DND-41 (cell line): Measurements from ENCODE around the gene SMOC2.

ENCODE experiments used
- ATAC-seq: fragments of 200-7000 bp; cut with Tn5 transposase; 3 replicates; pipeline ENCODE4 v1.9.1; 2021; ENCODE audit warnings: low read depth; ENCODE audit not compliant: insufficient read depth
- DNase-seq: peaks from one replicate; pipeline ENCODE4 v3.0.0-alpha.2; 2020
- H2AFZ ChIP-seq: 2 replicates; pipeline ENCODE4 v1.6.0; 2012; ENCODE audit warnings: low read depth, low read length
- H3K27ac ChIP-seq: 2 replicates; pipeline ENCODE4 v1.5.1; 2012; ENCODE audit warnings: low read length, inconsistent platforms
- H3K27me3 ChIP-seq: fragments of 200-600 bp; sonication (generic); 2 replicates; pipeline ENCODE4 v1.6.0; 2012; ENCODE audit warnings: low read length, mild to moderate bottlenecking, inconsistent platforms; ENCODE audit not compliant: insufficient read depth, poor library complexity
- H3K36me3 ChIP-seq: 2 replicates; pipeline ENCODE4 v1.5.1; 2012; ENCODE audit warnings: low read length, inconsistent platforms; ENCODE audit not compliant: insufficient read depth
- H3K4me1 ChIP-seq: 2 replicates; pipeline ENCODE4 v1.5.1; 2012; ENCODE audit warnings: mild to moderate bottlenecking, low read length; ENCODE audit not compliant: insufficient read depth
- H3K4me2 ChIP-seq: 2 replicates; pipeline ENCODE4 v1.6.0; 2012; ENCODE audit warnings: mild to moderate bottlenecking, moderate library complexity, low read length, inconsistent platforms; ENCODE audit not compliant: insufficient read depth
- H3K4me3 ChIP-seq, 2 experiments: fragments of 200-600 bp in 1 of 2; shearing (Covaris generic) in 1 of 2; 2 replicates each; pipeline ENCODE4 v1.5.1; 2012 to 2016; ENCODE audit warnings: inconsistent platforms in 2 of 2, low read length in 2 of 2, mild to moderate bottlenecking in 2 of 2, low read depth in 1 of 2, moderate library complexity in 1 of 2
- H3K79me2 ChIP-seq: 2 replicates; pipeline ENCODE4 v1.6.0; 2012; ENCODE audit warnings: low read length, inconsistent platforms; ENCODE audit not compliant: insufficient read depth
- H3K9ac ChIP-seq: 2 replicates; pipeline ENCODE4 v1.6.0; 2012; ENCODE audit warnings: low read depth, mild to moderate bottlenecking, inconsistent platforms, low read length, moderate library complexity
- H3K9me3 ChIP-seq: 2 replicates; pipeline ENCODE4 v1.5.1; 2012; ENCODE audit warnings: low read length, moderate library complexity, mild to moderate bottlenecking, inconsistent platforms; ENCODE audit not compliant: insufficient read depth, severe bottlenecking
- H4K20me1 ChIP-seq: 2 replicates; pipeline ENCODE4 v1.6.0; 2012; ENCODE audit warnings: low read length; ENCODE audit not compliant: insufficient read depth
- CTCF ChIP-seq: IDR thresholded peaks from 2 replicates; pipeline ENCODE4 v1.5.1; 2012; ENCODE audit warnings: borderline replicate concordance, low read length, moderate library complexity, mild to moderate bottlenecking; ENCODE audit not compliant: poor library complexity, severe bottlenecking; ENCODE audit errors: extremely low read depth
- EZH2 ChIP-seq: IDR thresholded peaks from 3 replicates; pipeline ENCODE4 v1.6.1; 2012; ENCODE audit warnings: borderline replicate concordance, low read depth, mild to moderate bottlenecking, moderate library complexity, low read length, inconsistent platforms; ENCODE audit not compliant: severe bottlenecking

Gene SMOC2

GRCh38 chr6:168708984-168709383 is 268.0 kb downstream of the SMOC2 start:
- H3K4me1 ChIP-seq = no peaks in the 10 kb centered on the region
- DNase-seq = no peak
- H3K79me2 ChIP-seq = no peaks in the 10 kb centered on the region
- ATAC-seq = no peak
- no peaks in the 10 kb centered on the region for H3K27me3 ChIP-seq
- no peak overlapping the region for H3K4me2 ChIP-seq
- H2AFZ ChIP-seq = no peak overlapping the region
- no peak overlapping the region for H3K4me3 ChIP-seq
- no peaks in the 10 kb centered on the region for H3K36me3 ChIP-seq
- H3K9me3 ChIP-seq = peaks cover 5% of the 10 kb centered on the region
- no peaks in the 10 kb centered on the region for H4K20me1 ChIP-seq
- TF ChIP-seq EZH2 = no peak
- no peak overlapping the region for H3K27ac ChIP-seq
- H3K9ac ChIP-seq = no peak overlapping the region

DNA sequence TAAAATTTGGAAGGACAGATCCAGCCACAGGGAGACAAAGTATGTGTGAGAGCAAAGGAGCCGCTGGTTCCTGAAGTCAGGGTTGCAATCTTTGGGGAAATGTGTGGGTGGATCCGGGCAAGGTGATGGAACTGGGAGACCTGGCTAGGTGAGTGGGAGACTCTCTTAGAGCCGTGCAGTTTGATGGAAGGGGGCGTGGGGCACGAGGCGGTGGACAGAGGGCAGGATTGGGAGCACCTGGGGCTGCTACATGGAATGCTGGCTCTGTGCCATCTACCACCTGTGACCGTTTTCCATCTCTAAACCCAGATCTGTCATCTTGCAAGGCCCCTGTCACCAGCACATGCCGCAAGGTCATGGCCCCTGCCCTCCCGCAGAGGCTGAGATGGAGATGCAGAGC is 268.4 kb downstream of the SMOC2 start:
- Histone ChIP-seq H2AFZ (no peak overlapping the region), H4K20me1 (no peaks in the 10 kb centered on the region), H3K9ac (no peak overlapping the region), H3K79me2 (no peaks in the 10 kb centered on the region), H3K27ac (no peak overlapping the region), H3K4me2 (no peak overlapping the region), H3K4me1 (no peaks in the 10 kb centered on the region), H3K36me3 (no peaks in the 10 kb centered on the region), H3K9me3 (peaks cover under 1% of the 10 kb centered on the region), H3K4me3 (no peak overlapping the region), H3K27me3 (no peaks in the 10 kb centered on the region)
- no peak for DNase-seq
- ATAC-seq = no peak
- TF ChIP-seq EZH2 (no peak), CTCF (no peak)

DNA sequence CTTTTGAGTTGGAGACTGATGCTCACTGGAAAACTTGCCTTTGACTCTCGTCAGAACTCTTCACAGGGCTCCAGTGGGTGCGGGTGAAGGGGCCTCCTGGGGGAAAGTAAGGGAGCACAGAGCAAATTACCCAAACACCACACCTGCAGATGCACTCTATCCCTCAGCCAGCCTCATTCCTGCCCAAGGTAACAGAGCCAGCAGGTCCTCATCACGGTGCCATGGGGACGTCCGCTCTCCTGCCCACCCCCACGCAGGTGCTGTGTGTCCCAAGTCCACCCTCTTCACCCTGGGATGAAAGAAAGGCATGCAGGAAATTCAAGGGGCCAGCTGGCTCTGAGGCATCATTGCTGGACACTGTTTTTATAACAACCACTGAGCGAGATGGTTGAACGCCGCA is 269.0 kb downstream of the SMOC2 start:
- H3K9me3 ChIP-seq = no peaks in the 10 kb centered on the region
- no peak overlapping the region for H3K9ac ChIP-seq
- no peak overlapping the region for H2AFZ ChIP-seq
- H4K20me1 ChIP-seq = no peaks in the 10 kb centered on the region
- H3K4me2 ChIP-seq = no peak overlapping the region
- ATAC-seq (no peak), DNase-seq (no peak)
- no peaks in the 10 kb centered on the region for H3K4me1 ChIP-seq
- no peaks in the 10 kb centered on the region for H3K36me3 ChIP-seq
- no peak for TF ChIP-seq CTCF
- no peak for TF ChIP-seq EZH2
- no peak overlapping the region for H3K27ac ChIP-seq
- H3K27me3 ChIP-seq = no peaks in the 10 kb centered on the region
- no peak overlapping the region for H3K4me3 ChIP-seq
- no peaks in the 10 kb centered on the region for H3K79me2 ChIP-seq

DNA sequence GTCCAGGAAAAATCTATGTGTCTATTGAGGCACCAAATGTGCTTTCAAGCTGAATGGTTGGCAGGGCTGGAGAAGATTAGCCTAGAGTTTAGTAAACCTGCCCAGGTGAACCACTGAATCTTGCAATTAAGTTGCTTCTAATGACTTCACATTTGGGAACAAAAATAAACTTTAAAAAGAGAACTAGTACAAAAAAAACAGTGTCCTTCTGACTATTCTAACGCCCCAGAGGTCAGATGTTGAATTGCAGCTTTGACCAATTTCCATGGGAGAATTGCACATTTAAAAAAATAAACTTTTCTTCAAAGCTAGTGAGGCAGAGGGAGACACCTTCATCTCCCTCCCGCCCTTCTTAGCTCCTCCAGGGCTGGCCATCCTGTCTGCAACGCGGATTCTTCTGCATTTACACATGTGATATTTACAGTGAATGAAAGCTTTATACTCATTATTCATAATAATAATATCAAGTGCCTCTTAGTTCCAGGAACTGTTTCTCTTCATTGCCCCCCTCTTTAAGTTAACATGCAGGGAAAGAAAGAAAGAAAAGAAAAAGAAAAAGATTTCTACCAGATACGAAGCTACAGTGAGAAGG is 270.2 kb downstream of the SMOC2 start:
- Histone ChIP-seq H3K27ac (no peak overlapping the region), H4K20me1 (no peaks in the 10 kb centered on the region), H3K4me2 (no peak overlapping the region), H3K9me3 (no peaks in the 10 kb centered on the region), H3K27me3 (no peaks in the 10 kb centered on the region), H3K9ac (no peak overlapping the region), H3K4me3 (no peak overlapping the region), H3K79me2 (no peaks in the 10 kb centered on the region), H3K4me1 (no peaks in the 10 kb centered on the region), H3K36me3 (no peaks in the 10 kb centered on the region), H2AFZ (no peak overlapping the region)
- no peak for ATAC-seq
- no peak for DNase-seq
- TF ChIP-seq EZH2 (no peak), CTCF (peak; percentile 35)
